A549 treated with dexamethasone at 1 μM for 4 hours (cell line): ENCODE data around the gene RASAL2. TPM values are rescaled to one million over a fixed set of nuclear protein-coding genes. Genes with fewer than 3 reads are reported as not detected.

Experiments
- total RNA-seq: library from RNA; stranded (reverse); fragments of 200-300 nt; extraction: Qiagen RNA extraction; gene quantifications from 5 replicates; pipeline ENCODE4 v1.2.3, GENCODE V29; 2022

Gene RASAL2
- 14.3 to 24.8 TPM (median 18.7 TPM) in 5 replicates for total RNA-seq

DNA sequence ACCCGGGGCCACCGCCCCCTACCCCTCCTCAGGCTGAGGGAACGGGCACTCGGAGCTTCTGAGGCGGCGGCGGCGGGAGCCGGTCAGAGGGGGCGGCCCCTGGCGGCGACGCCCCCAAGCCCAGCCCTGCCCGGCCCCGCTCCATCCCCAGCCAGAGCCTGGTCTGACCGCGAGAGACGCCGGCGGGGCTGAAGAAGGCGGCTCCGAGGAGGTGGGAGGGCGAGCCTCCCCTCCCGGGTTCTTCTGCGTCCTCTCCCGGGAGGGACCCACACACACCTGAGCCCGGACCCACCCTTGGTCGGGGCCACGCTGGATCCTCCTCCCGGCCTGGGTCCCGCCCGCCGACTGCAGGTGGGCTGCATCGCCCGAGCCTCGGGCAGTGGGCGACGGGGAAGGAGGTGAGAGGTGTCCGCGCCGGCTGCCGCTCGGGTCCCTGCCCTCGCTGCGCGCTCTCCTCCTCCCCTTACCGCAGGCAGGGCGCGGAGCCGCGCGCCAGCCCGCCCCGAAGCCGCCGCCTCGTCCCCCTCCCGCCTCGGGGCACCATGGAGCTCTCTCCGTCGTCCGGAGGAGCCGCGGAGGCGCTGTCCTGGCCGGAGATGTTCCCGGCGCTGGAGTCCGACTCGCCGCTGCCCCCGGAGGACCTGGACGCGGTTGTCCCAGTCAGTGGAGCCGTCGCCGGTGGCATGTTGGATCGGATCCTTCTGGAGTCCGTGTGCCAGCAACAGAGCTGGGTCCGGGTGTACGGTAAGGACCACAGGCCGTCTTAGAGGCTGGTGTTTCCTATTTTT is at the start of gene RASAL2:
TSS of gene RASAL2 (plus strand) at position 154 of the 788 bp plus-strand sequence. CDS start at position 543, 389 bp downstream.

GRCh38 chr1:178496410-178497135 is 402.7 kb downstream of the RASAL2 start, which contains the start of gene CLEC20A:
CLEC20A (minus strand) TSS chr1:178496964; CDS start chr1:178496939, 25 bp downstream.

DNA sequence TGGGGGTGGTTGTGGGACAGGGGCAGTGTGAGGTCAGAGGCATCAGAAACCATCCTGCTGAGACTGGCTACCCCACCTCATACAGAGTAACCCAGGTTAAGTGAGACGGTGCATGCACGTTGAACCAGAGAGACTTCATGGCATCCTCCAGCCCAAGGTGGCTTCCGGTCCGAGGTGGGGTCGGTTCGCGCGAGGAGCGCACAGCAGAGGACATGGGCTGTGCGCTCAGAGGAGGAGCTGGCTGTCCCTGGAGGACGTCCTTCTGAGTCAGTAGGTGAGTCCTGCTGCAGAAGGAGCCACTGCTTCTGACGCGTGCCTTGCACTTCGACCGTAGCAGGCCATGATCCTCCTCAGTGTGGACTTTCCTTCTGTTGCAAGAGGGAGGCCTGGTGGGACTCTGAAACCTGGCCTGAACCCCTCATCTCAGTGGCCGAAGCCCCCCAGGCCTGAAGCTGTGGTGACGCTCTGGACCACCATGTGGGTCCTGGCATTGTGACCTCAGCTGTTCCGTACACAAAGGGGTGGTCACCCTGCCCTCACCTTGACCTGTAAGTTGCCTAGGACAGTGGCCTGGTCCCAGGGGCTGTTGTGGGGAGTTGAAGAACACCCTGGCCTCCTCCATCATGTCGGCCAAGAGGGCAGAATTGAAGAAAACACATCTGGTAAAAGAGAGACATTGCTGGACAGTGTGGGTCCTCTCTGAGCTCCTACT is 418.8 kb downstream of the RASAL2 start, which contains the start of gene TEX35:
TSS of gene TEX35 (plus strand) at position 544 of the 712 bp plus-strand sequence. CDS start at position 624, 80 bp downstream.

Other genes starting within 250 kb of the RASAL2 start
- 0.65 to 1.0 TPM (median 0.89 TPM) in 5 replicates for gene SEC16B, start 124.0 kb upstream of the RASAL2 start, total RNA-seq